B cell (primary cell): ENCODE measurements around the gene POLL. TPM values are rescaled to one million over a fixed set of nuclear protein-coding genes. Genes with fewer than 3 reads are reported as not detected.

Experiments used
- ATAC-seq: fragments of 200-7000 bp; cut with Tn5 transposase; one replicate; pipeline ENCODE4 v1.10.0; 2021; ENCODE audit warnings: low read depth, mild to moderate bottlenecking, moderate number of reproducible peaks, moderate library complexity
- CTCF ChIA-PET: fragments of 350-600 bp; sonication (Branson Sonifier 250); formaldehyde crosslinking; loops from one replicate; lab custom pipeline; 2021; ENCODE audit warnings: antibody characterized with exemption, inconsistent platforms; lab: Charles Lee
- POLR2A ChIA-PET: fragments of 350-600 bp; sonication (Branson Sonifier 250); formaldehyde crosslinking; loops from one replicate; lab custom pipeline; 2021; ENCODE audit warnings: antibody characterized with exemption; lab: Charles Lee
- DNase-seq: peaks from one replicate; pipeline ENCODE4 v3.0.0; 2013
- H2AFZ ChIP-seq: 2 replicates; pipeline ENCODE4 v1.6.1; 2012; ENCODE audit warnings: mild to moderate bottlenecking, low read depth, low read length; ENCODE audit not compliant: insufficient read depth, poor library complexity, severe bottlenecking
- H3K27ac ChIP-seq, 2 donors: 1 replicate in 1 of 2; 2 replicates in 1 of 2; pipeline ENCODE4 v1.5.1; 2012 to 2013; ENCODE audit warnings: low read length in 2 of 2, mild to moderate bottlenecking in 2 of 2, moderate library complexity in 1 of 2
- H3K27me3 ChIP-seq, 4 experiments: fragments of 200-600 bp in 1 of 4; sonication (generic) in 1 of 4; replicated peaks in 1 of 4; 1 replicate in 2 of 4; 2 replicates in 2 of 4; pipeline versions ENCODE4 v1.6.1 to v1.7.0; 2013 to 2016; ENCODE audit warnings: low read length in 3 of 4, mild to moderate bottlenecking in 2 of 4, mixed read lengths in 1 of 4, moderate library complexity in 1 of 4; ENCODE audit not compliant: insufficient read depth in 4 of 4, control insufficient read depth in 3 of 4; ENCODE audit errors: control extremely low read depth in 1 of 4
- H3K36me3 ChIP-seq, 2 experiments: replicated peaks in 1 of 2; 1 replicate in 1 of 2; 2 replicates in 1 of 2; pipeline versions ENCODE4 v1.6.1 to v1.7.1; 2013; ENCODE audit warnings: low read length in 1 of 2; ENCODE audit not compliant: insufficient read depth in 2 of 2, control insufficient read depth in 1 of 2; ENCODE audit errors: control extremely low read depth in 1 of 2, extremely low read depth in 1 of 2
- H3K4me1 ChIP-seq, 2 donors: fragments of 200-600 bp in 1 of 2; sonication (generic) in 1 of 2; 1 replicate in 1 of 2; 2 replicates in 1 of 2; pipeline versions ENCODE4 v1.5.1 to v1.6.1; 2013 to 2017; ENCODE audit warnings: low read length in 2 of 2; ENCODE audit not compliant: control insufficient read depth in 2 of 2, insufficient read depth in 2 of 2
- H3K4me2 ChIP-seq: replicated peaks from 2 replicates; pipeline ENCODE3; 2012; ENCODE audit warnings: mild to moderate bottlenecking, low read depth, low read length; ENCODE audit not compliant: poor library complexity, severe bottlenecking
- H3K4me3 ChIP-seq, 5 experiments: fragments of 200-600 bp in 1 of 5; sonication (generic) in 1 of 5; 1 replicate in 3 of 5; 2 replicates in 2 of 5; pipeline versions ENCODE4 v1.5.1 to v1.7.0; 2011 to 2016; ENCODE audit warnings: low read length in 4 of 5, mild to moderate bottlenecking in 4 of 5, low read depth in 2 of 5, control low read depth in 1 of 5, moderate library complexity in 1 of 5; ENCODE audit not compliant: insufficient read depth in 1 of 5; ENCODE audit errors: control extremely low read depth in 1 of 5, extremely low read depth in 1 of 5
- H3K79me2 ChIP-seq: fragments of 200-600 bp; sonication (generic); one replicate; pipeline ENCODE4 v1.6.0; 2016; ENCODE audit warnings: low read length; ENCODE audit not compliant: control insufficient read depth, insufficient read depth
- H3K9ac ChIP-seq: fragments of 200-600 bp; sonication (generic); 2 replicates; pipeline ENCODE4 v1.6.1; 2017; ENCODE audit warnings: mild to moderate bottlenecking, low read length, moderate library complexity
- H3K9me3 ChIP-seq, 3 donors: one replicate each; pipeline versions ENCODE4 v1.6.1 to v1.7.1; 2013; ENCODE audit warnings: low read length in 2 of 3; ENCODE audit not compliant: control insufficient read depth in 2 of 3, insufficient read depth in 1 of 3; ENCODE audit errors: control extremely low read depth in 1 of 3
- H4K20me1 ChIP-seq: 2 replicates; pipeline ENCODE4 v1.6.0; 2012; ENCODE audit warnings: mild to moderate bottlenecking, low read length; ENCODE audit not compliant: insufficient read depth, control insufficient read depth, poor library complexity, severe bottlenecking
- H3K27ac Mint-ChIP-seq: one replicate; pipeline ENCODE4 v1.8.0; 2021; ENCODE audit warnings: mixed read lengths
- H3K27me3 Mint-ChIP-seq: one replicate; pipeline ENCODE4 v1.8.0; 2021; ENCODE audit warnings: mixed read lengths
- H3K4me1 Mint-ChIP-seq: one replicate; pipeline ENCODE4 v1.8.0; 2021; ENCODE audit warnings: mixed read lengths
- H3K4me3 Mint-ChIP-seq: one replicate; pipeline ENCODE4 v1.8.0; 2021; ENCODE audit warnings: mixed read lengths
- H3K9me3 Mint-ChIP-seq: one replicate; pipeline ENCODE4 v1.8.0; 2022; ENCODE audit warnings: mixed read lengths; ENCODE audit not compliant: insufficient read depth
- EZH2 ChIP-seq: IDR thresholded peaks from 2 replicates; pipeline ENCODE4 v1.6.1; 2012; ENCODE audit warnings: borderline replicate concordance, low read depth, mild to moderate bottlenecking, moderate library complexity, low read length; ENCODE audit not compliant: insufficient read depth, poor library complexity, severe bottlenecking
- WGBS: methylation state at CpG from one replicate; pipeline ENCODE4 v1.1.5; 2013; ENCODE audit warnings: missing lambda C conversion rate; ENCODE audit not compliant: insufficient coverage; 5-methylcytosine and 5-hydroxymethylcytosine counted together
- intact Hi-C: fragments of 100-400 bp; cut with micrococcal nuclease; formaldehyde crosslinking; loops from one replicate; pipeline ENCODE4 v1.10.0; 2022
- polyA plus RNA-seq: library from polyadenylated mRNA; depleted of rRNA; stranded (reverse); fragments of >200 nt; gene quantifications from 2 replicates; pipeline ENCODE4 v1.2.3, GENCODE V29; 2012
- total RNA-seq, 2 donors: library from RNA; stranded (reverse); fragments of 120-200 nt in 1 of 2; gene quantifications; 1 replicate in 1 of 2; 2 replicates in 1 of 2; pipeline versions ENCODE4 v1.2.3 to v1.2.4, GENCODE V29; 2013 to 2022
- TF ChIP-seq, protein P1 (sequence below): fragments of 200-600 bp; IDR thresholded peaks from one replicate; pipeline ENCODE4 v1.8.0; 2022; ENCODE audit warnings: antibody characterized with exemption, mild to moderate bottlenecking

Gene POLL
- total and polyA plus RNA-seq, 2 donors (not counting 1 experiment from before 2014, with no cell fraction given), result 46.0 to 46.7 TPM

DNA sequence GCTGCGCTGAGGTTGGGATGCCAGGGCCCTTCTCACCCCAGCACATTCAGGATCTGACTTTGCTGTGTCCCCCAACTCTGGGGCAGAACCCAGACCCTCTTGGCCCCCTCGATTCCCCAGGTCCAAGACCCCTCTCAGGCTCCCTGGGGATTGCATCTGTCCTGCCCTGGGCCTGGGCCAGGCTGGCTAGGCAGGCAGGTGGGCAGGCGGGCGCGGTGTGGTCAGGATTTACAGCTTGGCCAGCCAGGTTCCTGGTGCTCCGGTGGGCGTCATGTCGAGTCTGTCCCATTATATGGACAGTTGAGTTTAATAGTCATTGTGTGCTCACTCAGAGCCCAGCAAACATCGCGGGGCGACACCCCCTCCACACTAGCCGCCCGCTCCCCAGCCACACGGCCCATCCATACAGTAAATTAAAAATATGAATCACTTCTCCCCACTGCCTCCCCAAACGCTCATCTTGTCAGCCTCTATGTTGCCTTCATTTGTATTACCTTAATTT lies 23.5 kb downstream of the POLL start:
- Histone ChIP-seq H3K79me2 (no peaks in the 10 kb centered on the region), H3K4me1 (peaks cover 12 to 14% of the 10 kb centered on the region in 2 donors), H3K36me3 (no peaks in the 10 kb centered on the region), H3K4me2 (no peak overlapping the region), H3K27ac (no peak overlapping the region), H3K27me3 (peaks cover 0 to 48% (median 32%) of the 10 kb centered on the region in 4 experiments), H3K9ac (no peak overlapping the region), H4K20me1 (no peaks in the 10 kb centered on the region), H3K9me3 (peaks cover 0 to 4% (median 0%) of the 10 kb centered on the region in 3 donors), H3K4me3 (no peak overlapping the region), H2AFZ (no peak overlapping the region)
- POLR2A ChIA-PET, result no interaction called here
- CTCF ChIA-PET, result no interaction called here
- no peak for DNase-seq
- Mint-ChIP-seq H3K4me3 (no peak overlapping the region), H3K9me3 (no peaks in the 10 kb centered on the region), H3K27ac (no peak overlapping the region), H3K4me1 (peaks cover 11% of the 10 kb centered on the region), H3K27me3 (peaks cover 57% of the 10 kb centered on the region)
- WGBS, result 89% methylated on average over 5 of the region's 15 CpGs
- no peak for TF ChIP-seq EZH2
- TF ChIP-seq, protein P1, sequence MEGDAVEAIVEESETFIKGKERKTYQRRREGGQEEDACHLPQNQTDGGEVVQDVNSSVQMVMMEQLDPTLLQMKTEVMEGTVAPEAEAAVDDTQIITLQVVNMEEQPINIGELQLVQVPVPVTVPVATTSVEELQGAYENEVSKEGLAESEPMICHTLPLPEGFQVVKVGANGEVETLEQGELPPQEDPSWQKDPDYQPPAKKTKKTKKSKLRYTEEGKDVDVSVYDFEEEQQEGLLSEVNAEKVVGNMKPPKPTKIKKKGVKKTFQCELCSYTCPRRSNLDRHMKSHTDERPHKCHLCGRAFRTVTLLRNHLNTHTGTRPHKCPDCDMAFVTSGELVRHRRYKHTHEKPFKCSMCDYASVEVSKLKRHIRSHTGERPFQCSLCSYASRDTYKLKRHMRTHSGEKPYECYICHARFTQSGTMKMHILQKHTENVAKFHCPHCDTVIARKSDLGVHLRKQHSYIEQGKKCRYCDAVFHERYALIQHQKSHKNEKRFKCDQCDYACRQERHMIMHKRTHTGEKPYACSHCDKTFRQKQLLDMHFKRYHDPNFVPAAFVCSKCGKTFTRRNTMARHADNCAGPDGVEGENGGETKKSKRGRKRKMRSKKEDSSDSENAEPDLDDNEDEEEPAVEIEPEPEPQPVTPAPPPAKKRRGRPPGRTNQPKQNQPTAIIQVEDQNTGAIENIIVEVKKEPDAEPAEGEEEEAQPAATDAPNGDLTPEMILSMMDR, result no peak
- ATAC-seq, result no peak
- intact Hi-C loops, result no loop called here

DNA sequence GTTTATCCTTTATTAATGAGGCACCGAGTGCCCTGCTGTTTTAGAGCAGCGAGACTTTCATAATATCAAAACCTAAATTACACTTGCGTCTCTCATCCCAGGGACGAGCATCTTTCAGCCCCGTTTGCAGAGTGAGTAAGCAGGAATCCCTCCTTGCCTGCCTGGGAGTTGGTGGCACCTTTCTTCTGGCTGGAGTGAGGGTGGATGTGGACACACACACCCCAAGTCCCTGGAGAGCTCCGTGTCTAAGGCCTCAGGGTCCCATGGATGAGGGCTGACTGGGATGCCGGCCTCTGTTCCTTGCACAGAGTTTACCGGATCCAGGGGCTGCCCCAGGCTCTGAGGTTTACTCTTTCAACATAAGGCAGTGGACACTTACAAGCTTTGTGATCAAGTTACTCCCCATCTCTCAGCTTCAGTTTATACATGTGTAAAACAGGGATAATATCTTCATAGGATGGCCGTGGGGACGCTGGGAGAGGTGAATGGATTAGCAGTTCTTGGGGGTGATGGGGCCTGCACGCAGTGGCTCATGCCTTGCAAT lies 24.5 kb downstream of the POLL start:
- intact Hi-C loops, result no loop called here
- 88% methylated on average over 3 of the region's 11 CpGs for whole genome bisulfite sequencing
- peaks cover 0 to 38% (median 23%) of the 10 kb centered on the region in 4 experiments for H3K27me3 ChIP-seq

More for the DNA sequence above, 24.5 kb downstream of the POLL start:
- TF ChIP-seq, protein P1, result no peak
- TF ChIP-seq EZH2, result no peak
- Histone ChIP-seq H3K4me2 (no peak overlapping the region), H2AFZ (no peak overlapping the region), H3K4me3 (no peak overlapping the region), H3K36me3 (no peaks in the 10 kb centered on the region), H3K27ac (no peak overlapping the region), H3K9me3 (no peaks in the 10 kb centered on the region), H3K79me2 (no peaks in the 10 kb centered on the region), H3K9ac (no peak overlapping the region), H3K4me1 (peaks cover 6 to 10% of the 10 kb centered on the region in 2 donors), H4K20me1 (no peaks in the 10 kb centered on the region)
- ChIA-PET POLR2A (no interaction called here), CTCF (no interaction called here)
- H3K9me3 Mint-ChIP-seq, result no peaks in the 10 kb centered on the region
- no peak overlapping the region for H3K27ac Mint-ChIP-seq
- DNase-seq, result no peak
- peaks cover 7% of the 10 kb centered on the region for H3K4me1 Mint-ChIP-seq
- H3K4me3 Mint-ChIP-seq, result no peak overlapping the region
- peaks cover 48% of the 10 kb centered on the region for H3K27me3 Mint-ChIP-seq
- no peak for ATAC-seq
